Testis (tissue), 2 donors: Measurements from ENCODE around the gene MAPKAP1.

ENCODE experiments used
- POLR2A ChIP-seq: fragments of 450-650 bp; IDR thresholded peaks from one replicate; pipeline ENCODE4 v1.6.1; 2017; ENCODE audit warnings: antibody characterized with exemption, mild to moderate bottlenecking, moderate library complexity
- TF ChIP-seq, protein P1 (sequence below), 3 experiments: fragments of 450-650 bp in 2 of 3; fragments of 200-600 bp in 1 of 3; sonication (generic) in 1 of 3; IDR thresholded peaks; one replicate each; pipeline ENCODE4 v1.5.1; 2016 to 2019; ENCODE audit warnings: antibody characterized with exemption in 3 of 3, mild to moderate bottlenecking in 2 of 3, moderate library complexity in 1 of 3

- TF ChIP-seq, protein P1, sequence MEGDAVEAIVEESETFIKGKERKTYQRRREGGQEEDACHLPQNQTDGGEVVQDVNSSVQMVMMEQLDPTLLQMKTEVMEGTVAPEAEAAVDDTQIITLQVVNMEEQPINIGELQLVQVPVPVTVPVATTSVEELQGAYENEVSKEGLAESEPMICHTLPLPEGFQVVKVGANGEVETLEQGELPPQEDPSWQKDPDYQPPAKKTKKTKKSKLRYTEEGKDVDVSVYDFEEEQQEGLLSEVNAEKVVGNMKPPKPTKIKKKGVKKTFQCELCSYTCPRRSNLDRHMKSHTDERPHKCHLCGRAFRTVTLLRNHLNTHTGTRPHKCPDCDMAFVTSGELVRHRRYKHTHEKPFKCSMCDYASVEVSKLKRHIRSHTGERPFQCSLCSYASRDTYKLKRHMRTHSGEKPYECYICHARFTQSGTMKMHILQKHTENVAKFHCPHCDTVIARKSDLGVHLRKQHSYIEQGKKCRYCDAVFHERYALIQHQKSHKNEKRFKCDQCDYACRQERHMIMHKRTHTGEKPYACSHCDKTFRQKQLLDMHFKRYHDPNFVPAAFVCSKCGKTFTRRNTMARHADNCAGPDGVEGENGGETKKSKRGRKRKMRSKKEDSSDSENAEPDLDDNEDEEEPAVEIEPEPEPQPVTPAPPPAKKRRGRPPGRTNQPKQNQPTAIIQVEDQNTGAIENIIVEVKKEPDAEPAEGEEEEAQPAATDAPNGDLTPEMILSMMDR (IDR thresholded peaks at IDR 0.05) = no peak
- no peak for TF ChIP-seq POLR2A
Measured at GRCh38 chr9:125494653-125494915, 212.4 kb downstream of the MAPKAP1 start.
